IPS DF 19.7 (cell line): ENCODE measurements around the gene IL6ST.
"Not testable (repeated sequence)": the region's sequence is repeated elsewhere in the genome, so short reads cannot be mapped to it uniquely, and the experiment has no call there.

Experiments used
- DNase-seq: peaks from one replicate; pipeline ENCODE4 v3.0.0-alpha.2; 2013; ENCODE audit warnings: low read depth, low spot score

The IL6ST gene

GRCh38 chr5:55994495-55994997, at the start of gene IL6ST:
Gene IL6ST, minus strand, starts transcription at chr5:55994963. Its CDS starts 18,685 bp downstream, at chr5:55976278.
- peak; percentile 28 for DNase-seq

DNA sequence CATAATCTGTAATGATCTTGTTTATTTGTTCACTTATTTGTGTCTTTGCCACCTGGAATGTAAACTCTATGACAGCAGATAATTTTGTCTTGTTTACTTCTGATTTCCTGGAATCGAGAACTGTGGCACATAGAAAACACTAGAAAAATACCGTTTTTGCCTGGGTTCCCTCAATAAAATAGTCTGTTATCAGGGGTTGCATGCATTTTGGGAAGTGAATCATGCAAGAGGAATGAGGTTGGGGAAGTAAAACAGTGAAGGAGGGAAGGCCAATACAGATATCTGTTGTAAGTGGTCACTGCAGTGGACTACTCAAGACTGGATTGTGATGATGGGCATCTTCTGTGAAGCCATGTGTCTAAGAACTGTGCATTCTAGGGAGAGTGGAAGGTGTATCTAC, 45.2 kb upstream of the IL6ST start:
- DNase-seq: no peak

- not testable (repeated sequence) for DNase-seq
Measured at GRCh38 chr5:56038206-56038605, 43.4 kb upstream of the IL6ST start.

DNA sequence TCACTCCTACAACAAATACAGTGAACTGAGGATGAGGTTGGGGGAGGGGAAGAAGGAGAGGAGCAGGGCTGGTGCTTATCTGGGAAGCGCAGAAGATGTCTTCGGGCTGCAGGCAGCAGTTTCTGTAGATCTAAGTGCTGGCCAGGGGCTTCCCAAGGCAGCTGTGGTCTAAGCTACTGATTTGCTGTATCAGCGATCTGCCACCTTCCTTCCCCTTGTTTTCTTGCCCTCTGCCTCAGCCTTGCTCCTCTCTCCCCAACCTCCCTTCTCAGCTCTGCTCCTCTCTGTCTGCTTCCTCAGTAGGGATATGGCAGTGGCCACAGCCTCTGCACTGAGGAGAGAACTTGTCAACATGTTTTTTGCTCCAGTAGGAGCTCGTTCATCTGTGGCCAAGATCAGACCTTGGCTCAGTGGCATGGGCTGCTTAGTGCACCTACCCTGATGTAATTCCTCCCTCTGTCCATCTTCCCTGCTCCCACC, 42.8 kb upstream of the IL6ST start:
- no peak for DNase-seq

GRCh38 chr5:56035394-56035793, 40.6 kb upstream of the IL6ST start:
- DNase-seq: not testable (repeated sequence)

- DNase-seq: not testable (repeated sequence)
Measured at GRCh38 chr5:56029871-56030630, 35.3 kb upstream of the IL6ST start.

- no peak for DNase-seq
Measured at GRCh38 chr5:56029457-56029856, 34.7 kb upstream of the IL6ST start.

DNA sequence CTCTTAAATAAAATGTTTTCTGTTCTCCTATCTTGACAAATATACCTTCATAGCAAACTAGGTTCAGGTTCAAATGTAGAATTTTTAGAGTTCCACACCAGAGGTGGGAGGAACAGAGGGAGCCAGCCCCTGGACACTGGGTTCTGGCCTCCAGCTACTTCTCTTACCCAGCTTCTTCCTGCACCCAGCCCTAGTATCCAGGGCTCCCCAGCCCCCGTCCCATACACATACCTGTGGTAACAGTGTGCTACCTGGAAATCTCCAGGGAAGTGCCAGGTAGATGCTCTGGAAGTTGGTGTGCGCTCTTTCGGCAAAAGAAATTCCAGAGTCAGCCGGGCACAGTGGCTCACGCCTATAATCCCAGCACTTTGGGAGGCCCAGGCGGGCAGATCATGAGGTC, 33.9 kb upstream of the IL6ST start:
- no peak for DNase-seq

GRCh38 chr5:56026863-56027300, 32.1 kb upstream of the IL6ST start:
- DNase-seq: no peak

DNA sequence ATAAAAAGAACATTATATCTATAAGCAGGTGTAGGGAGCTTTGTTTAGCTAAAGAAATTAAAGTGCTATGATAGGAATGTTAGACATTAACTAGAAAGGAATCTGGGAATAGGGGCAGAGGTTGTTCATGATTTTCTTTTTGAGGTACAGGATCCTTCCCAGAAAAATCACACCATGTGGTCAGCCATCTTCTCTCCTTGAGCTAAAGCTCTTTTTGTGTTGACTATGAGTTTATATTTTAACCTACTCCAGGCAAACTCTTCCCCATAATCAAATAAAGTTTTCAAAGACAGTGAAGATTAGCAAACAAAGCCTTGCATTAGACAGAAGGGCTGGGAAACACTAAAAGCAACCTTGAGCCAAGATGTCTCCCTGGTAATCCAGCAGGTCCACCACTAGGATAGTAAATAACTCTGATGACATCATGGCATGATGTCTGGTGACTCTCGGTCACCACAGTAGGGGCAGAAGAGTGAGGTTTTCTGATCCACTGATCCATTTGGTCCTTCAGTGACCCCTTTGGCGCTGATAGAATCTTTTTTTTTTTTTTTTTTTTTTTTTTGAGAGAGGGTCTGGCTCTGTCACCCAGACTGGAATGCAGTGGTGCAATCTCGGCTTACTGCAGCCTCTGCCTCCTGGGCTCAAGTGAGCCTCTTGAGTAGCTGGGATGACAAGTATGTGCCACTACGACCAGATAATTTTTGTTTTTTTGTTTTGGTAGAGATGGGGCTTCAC, 30.6 kb upstream of the IL6ST start:
- DNase-seq: no peak

DNA sequence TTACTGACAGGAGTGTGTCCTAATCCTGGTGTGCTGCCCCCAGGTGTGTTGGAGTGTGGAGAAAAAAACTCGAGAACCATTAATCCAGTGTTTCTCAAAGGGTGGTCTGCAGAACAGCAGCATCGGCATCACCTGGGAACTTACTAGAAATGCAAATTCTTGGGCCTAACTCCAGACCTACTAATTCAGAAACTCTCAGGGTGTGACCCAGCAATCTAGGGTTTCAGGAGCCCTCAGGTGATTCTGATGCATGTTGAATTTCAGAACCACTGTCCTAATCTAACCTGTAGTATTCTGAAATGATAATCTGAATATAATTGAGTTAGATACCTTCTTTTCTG, 30.0 kb upstream of the IL6ST start:
- no peak for DNase-seq

- DNase-seq: no peak
Measured at GRCh38 chr5:56023296-56023695, 28.5 kb upstream of the IL6ST start.

GRCh38 chr5:56019306-56020272, 24.8 kb upstream of the IL6ST start:
- DNase-seq: no peak

DNA sequence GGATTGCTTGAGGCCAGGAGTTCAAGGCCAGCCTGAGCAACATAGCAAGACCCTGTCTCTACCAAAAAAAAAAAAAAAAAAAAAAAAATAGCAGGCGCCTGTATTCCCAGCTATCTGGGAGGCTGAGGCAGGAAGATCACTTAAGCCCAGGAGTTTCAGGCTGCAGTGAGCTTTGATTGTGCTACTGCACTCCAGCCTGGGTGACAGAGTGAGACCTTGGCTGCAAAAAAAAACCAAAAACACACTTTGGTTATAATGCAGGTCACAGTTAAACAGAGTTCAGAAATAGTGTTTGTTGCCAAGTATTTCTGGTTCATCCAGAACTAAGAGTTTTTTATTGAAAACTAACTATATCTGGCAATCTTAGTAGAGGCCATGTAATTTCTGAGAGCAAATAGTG, 24.1 kb upstream of the IL6ST start:
- DNase-seq: no peak

GRCh38 chr5:56014701-56015100, 19.9 kb upstream of the IL6ST start:
- not testable (repeated sequence) for DNase-seq

- DNase-seq: not testable (repeated sequence)
Measured at GRCh38 chr5:56013939-56014338, 19.2 kb upstream of the IL6ST start.

DNA sequence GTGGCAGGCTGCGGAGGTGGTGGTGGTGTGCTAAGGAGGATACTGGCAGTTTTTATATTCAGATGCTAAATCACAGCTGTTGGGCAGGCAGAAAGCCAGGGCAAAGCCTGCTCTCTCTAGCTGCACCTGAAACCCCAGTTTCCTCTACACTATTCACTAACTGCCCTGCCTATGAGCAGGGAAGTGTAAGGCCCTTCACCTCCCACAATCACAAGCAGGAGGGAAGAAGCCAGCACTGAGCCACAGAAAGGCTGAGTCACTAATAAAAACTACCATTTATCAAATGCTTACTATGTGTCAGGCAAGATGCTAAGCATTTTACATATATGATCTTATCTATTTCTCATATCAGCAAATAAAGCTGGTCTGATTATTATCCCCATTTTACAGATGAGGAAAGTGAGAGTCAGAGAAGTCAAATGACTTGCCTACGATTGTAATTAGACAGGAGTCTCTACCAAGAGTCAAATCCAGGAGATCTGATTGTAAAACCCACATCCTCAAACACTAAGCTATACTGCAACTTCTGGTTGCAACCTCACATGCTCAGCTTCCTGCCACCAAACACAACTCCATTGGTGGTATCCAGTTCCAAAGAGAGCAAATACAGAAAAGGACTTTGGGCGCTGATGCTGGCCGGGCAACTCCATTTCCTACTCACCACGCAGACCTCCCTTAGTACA, 17.7 kb upstream of the IL6ST start:
- no peak for DNase-seq

DNA sequence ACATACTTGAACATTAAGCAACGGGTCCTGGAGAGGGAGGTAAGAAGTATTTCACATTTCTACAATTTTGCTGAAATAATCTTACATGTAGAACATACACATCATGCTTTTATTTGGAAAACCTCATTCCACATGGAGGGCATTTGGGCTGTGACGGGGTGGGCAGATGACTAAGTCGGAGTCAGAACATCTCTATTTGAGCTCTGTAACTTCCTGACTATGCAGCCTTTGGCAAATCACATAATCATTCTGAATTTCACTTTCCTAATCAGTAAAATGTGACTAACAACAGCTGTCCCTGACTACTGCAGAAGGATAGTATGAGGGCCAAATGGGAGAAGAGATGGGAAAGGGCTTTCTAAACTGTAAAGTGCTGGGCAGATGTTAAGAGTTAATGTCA, 17.1 kb upstream of the IL6ST start:
- no peak for DNase-seq

GRCh38 chr5:56010431-56010830, 15.7 kb upstream of the IL6ST start:
- DNase-seq: no peak

DNA sequence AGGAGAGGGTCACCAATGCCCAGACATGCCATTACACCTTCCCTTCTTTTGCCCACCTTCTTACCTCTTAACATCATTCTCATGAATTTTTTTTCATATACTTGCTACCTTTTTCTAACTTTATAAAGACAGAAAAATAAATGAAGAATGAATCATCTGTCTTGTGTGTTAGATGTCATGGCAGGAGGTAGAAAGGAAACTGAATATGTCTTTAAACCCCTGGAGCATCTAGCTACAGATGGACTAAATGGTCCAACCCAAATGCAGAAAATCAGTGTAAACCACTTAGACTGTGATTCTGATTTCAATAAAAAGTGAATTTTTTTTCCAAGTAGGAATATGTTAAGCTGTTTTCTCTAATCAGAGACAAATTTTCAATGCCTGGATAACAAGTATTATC, 11.8 kb upstream of the IL6ST start:
- DNase-seq: no peak

GRCh38 chr5:56006094-56006493, 11.3 kb upstream of the IL6ST start:
- DNase-seq: no peak
